ENCODE measurements around the gene PTEN. TPM values are rescaled to one million over a fixed set of nuclear protein-coding genes. Genes with fewer than 3 reads are reported as not detected.
A peak's percentile ranks its signal among the peaks of the same experiment; 100 is the strongest.

The PTEN gene
- total RNA-seq, 1 donor from 2014 or later: 90.3 TPM

GRCh38 chr10:87869773-87870551 is 6.5 kb downstream of the PTEN start:
- no peak for DNase-seq (ENCODE audit: low read depth)
- H3K79me2 ChIP-seq (ENCODE audit: insufficient read depth, low read length): peaks cover 100% of the 10 kb centered on the region
- Mint-ChIP-seq H3K9me3 (ENCODE audit: unreplicated experiment) (no peaks in the 10 kb centered on the region), H3K4me3 (ENCODE audit: unreplicated experiment) (peak overlapping the region; percentile 68), H3K27me3 (ENCODE audit: low read depth, unreplicated experiment) (no peaks in the 10 kb centered on the region), H3K27ac (ENCODE audit: unreplicated experiment) (no peak overlapping the region), H3K36me3 (ENCODE audit: low read depth, unreplicated experiment) (no peaks in the 10 kb centered on the region), H3K4me1 (ENCODE audit: low read depth, unreplicated experiment) (peaks cover 25% of the 10 kb centered on the region)
- H3K4me1 ChIP-seq (ENCODE audit: insufficient read depth, low read length): no peaks in the 10 kb centered on the region
- H3K27ac ChIP-seq (ENCODE audit: low read depth, low read length): no peak overlapping the region
- H3K9ac ChIP-seq (ENCODE audit: low read length): no peak overlapping the region
- FAIRE-seq: no peak
- no peak overlapping the region for H2AFZ ChIP-seq (ENCODE audit: low read depth, low read length)
- H3K9me3 ChIP-seq (ENCODE audit: insufficient read depth, low read depth, low read length): no peaks in the 10 kb centered on the region
- no peak for TF ChIP-seq CTCF (IDR thresholded peaks at IDR 0.05; ENCODE audit: insufficient read depth, low read depth, low read length)
- no peak for TF ChIP-seq EZH2 (IDR thresholded peaks at IDR 0.05; ENCODE audit: insufficient read depth, low read length)
- no peak overlapping the region for H3K4me3 ChIP-seq (ENCODE audit: insufficient read depth, low read depth, low read length)
- H3K27me3 ChIP-seq (ENCODE audit: insufficient read depth, low read length): no peaks in the 10 kb centered on the region
- peaks cover 91% of the 10 kb centered on the region for H4K20me1 ChIP-seq (ENCODE audit: insufficient read depth, low read length)
- no peaks in the 10 kb centered on the region for H3K36me3 ChIP-seq (ENCODE audit: insufficient read depth, low read length)
- H3K4me2 ChIP-seq (ENCODE audit: low read length): peak overlapping the region; percentile 35

GRCh38 chr10:87872828-87873227 is 9.4 kb downstream of the PTEN start:
- FAIRE-seq (no peak), DNase-seq (ENCODE audit: low read depth) (no peak)
- no peak overlapping the region for H3K4me3 ChIP-seq (ENCODE audit: insufficient read depth, low read depth, low read length)
- H3K27ac Mint-ChIP-seq (ENCODE audit: unreplicated experiment): no peak overlapping the region
- H3K27me3 Mint-ChIP-seq (ENCODE audit: low read depth, unreplicated experiment): no peaks in the 10 kb centered on the region
- no peak overlapping the region for H3K27ac ChIP-seq (ENCODE audit: low read depth, low read length)
- no peaks in the 10 kb centered on the region for H3K36me3 Mint-ChIP-seq (ENCODE audit: low read depth, unreplicated experiment)
- H3K9me3 Mint-ChIP-seq (ENCODE audit: unreplicated experiment): no peaks in the 10 kb centered on the region
- no peak overlapping the region for H2AFZ ChIP-seq (ENCODE audit: low read depth, low read length)
- no peak overlapping the region for H3K9ac ChIP-seq (ENCODE audit: low read length)
- no peaks in the 10 kb centered on the region for H3K36me3 ChIP-seq (ENCODE audit: insufficient read depth, low read length)
- H3K4me3 Mint-ChIP-seq (ENCODE audit: unreplicated experiment): no peak overlapping the region
- H3K9me3 ChIP-seq (ENCODE audit: insufficient read depth, low read depth, low read length): no peaks in the 10 kb centered on the region
- H3K4me2 ChIP-seq (ENCODE audit: low read length): no peak overlapping the region
- peaks cover 76% of the 10 kb centered on the region for H4K20me1 ChIP-seq (ENCODE audit: insufficient read depth, low read length)
- no peaks in the 10 kb centered on the region for H3K27me3 ChIP-seq (ENCODE audit: insufficient read depth, low read length)
- H3K4me1 ChIP-seq (ENCODE audit: insufficient read depth, low read length): no peaks in the 10 kb centered on the region
- H3K4me1 Mint-ChIP-seq (ENCODE audit: low read depth, unreplicated experiment): peaks cover 28% of the 10 kb centered on the region
- H3K79me2 ChIP-seq (ENCODE audit: insufficient read depth, low read length): peaks cover 100% of the 10 kb centered on the region
- no peak for TF ChIP-seq CTCF (IDR thresholded peaks at IDR 0.05; ENCODE audit: insufficient read depth, low read depth, low read length)
- no peak for TF ChIP-seq EZH2 (IDR thresholded peaks at IDR 0.05; ENCODE audit: insufficient read depth, low read length)

- H3K36me3 Mint-ChIP-seq (ENCODE audit: low read depth, unreplicated experiment): no peaks in the 10 kb centered on the region
- FAIRE-seq: no peak
- no peak for TF ChIP-seq EZH2 (IDR thresholded peaks at IDR 0.05; ENCODE audit: insufficient read depth, low read length)
- no peak for TF ChIP-seq CTCF (IDR thresholded peaks at IDR 0.05; ENCODE audit: insufficient read depth, low read depth, low read length)
- Histone ChIP-seq H3K9me3 (ENCODE audit: insufficient read depth, low read depth, low read length) (no peaks in the 10 kb centered on the region), H3K79me2 (ENCODE audit: insufficient read depth, low read length) (peaks cover 99% of the 10 kb centered on the region), H3K4me3 (ENCODE audit: insufficient read depth, low read depth, low read length) (no peak overlapping the region), H2AFZ (ENCODE audit: low read depth, low read length) (no peak overlapping the region), H3K9ac (ENCODE audit: low read length) (no peak overlapping the region), H3K4me2 (ENCODE audit: low read length) (peak overlapping the region; percentile 28), H4K20me1 (ENCODE audit: insufficient read depth, low read length) (peaks cover 76% of the 10 kb centered on the region), H3K27me3 (ENCODE audit: insufficient read depth, low read length) (no peaks in the 10 kb centered on the region), H3K36me3 (ENCODE audit: insufficient read depth, low read length) (no peaks in the 10 kb centered on the region), H3K4me1 (ENCODE audit: insufficient read depth, low read length) (no peaks in the 10 kb centered on the region), H3K27ac (ENCODE audit: low read depth, low read length) (no peak overlapping the region)
- DNase-seq (ENCODE audit: low read depth): no peak
- H3K27ac Mint-ChIP-seq (ENCODE audit: unreplicated experiment): no peak overlapping the region
- no peak overlapping the region for H3K4me3 Mint-ChIP-seq (ENCODE audit: unreplicated experiment)
- H3K27me3 Mint-ChIP-seq (ENCODE audit: low read depth, unreplicated experiment): no peaks in the 10 kb centered on the region
- H3K9me3 Mint-ChIP-seq (ENCODE audit: unreplicated experiment): no peaks in the 10 kb centered on the region
- H3K4me1 Mint-ChIP-seq (ENCODE audit: low read depth, unreplicated experiment): peaks cover 25% of the 10 kb centered on the region
These were observed 10.2 kb downstream of the PTEN start for GRCh38 chr10:87873656-87874055.
